GM15510 (cell line): Measurements from ENCODE around the gene AXDND1.

ENCODE experiments used
- POLR2A ChIP-seq: IDR thresholded peaks from 3 replicates; pipeline ENCODE4 v1.6.1; 2011; ENCODE audit warnings: borderline replicate concordance; ENCODE audit not compliant: insufficient read length; ENCODE audit errors: extremely low read depth

The AXDND1 gene

DNA sequence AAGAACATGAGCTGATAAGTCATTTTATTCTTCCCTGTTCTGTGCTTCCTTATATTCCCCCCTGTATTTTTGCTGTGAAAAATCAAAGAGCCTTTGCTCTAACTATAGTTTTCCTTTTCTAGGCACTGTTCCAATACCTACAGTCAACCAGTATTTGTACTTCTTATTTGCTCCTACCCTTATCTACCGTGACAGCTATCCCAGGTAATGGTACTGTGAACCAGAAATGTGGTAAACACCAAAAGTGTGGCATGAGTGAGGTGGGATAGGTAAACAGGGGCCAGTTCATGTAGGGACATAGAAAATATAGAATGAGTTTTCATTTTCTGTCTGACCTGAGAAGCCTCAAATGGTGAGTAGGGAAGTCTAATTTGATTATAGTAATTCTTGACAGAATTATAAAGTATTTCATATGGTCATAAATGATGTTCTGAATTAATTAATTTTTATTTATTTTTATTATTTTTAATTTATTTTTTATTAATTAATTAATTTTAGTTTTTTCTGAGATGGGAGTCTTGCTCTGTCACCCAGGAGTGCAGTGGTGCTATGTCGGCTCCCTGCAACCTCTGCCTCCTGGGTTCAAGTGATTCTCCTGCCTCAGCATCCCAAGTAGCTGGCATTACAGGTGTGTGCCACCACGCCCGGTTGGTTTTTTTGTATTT is 22.9 kb upstream of the AXDND1 start:
- no peak for TF ChIP-seq POLR2A

DNA sequence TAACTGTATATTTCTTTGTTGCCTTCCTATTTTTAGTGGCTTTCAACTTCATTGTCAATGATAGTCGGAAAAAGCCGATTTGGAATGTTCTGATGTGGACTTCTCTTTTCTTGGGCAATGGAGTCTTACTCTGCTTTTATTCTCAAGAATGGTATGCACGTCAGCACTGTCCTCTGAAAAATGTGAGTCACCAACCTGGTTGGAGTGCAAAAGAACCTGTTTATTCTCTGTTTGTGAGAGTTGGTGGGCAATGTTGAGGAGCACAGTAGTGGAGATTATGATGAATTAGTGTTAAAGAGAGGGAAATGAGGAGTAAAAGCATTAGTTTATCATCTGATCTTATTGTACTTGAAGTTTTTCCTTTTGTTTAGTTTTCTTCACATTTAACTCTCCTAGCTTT is 14.5 kb upstream of the AXDND1 start:
- TF ChIP-seq POLR2A: no peak

- TF ChIP-seq POLR2A: no peak
Measured at GRCh38 chr1:179352236-179352635, 13.5 kb upstream of the AXDND1 start.

GRCh38 chr1:179353546-179353945 is 12.2 kb upstream of the AXDND1 start:
- TF ChIP-seq POLR2A: no peak

DNA sequence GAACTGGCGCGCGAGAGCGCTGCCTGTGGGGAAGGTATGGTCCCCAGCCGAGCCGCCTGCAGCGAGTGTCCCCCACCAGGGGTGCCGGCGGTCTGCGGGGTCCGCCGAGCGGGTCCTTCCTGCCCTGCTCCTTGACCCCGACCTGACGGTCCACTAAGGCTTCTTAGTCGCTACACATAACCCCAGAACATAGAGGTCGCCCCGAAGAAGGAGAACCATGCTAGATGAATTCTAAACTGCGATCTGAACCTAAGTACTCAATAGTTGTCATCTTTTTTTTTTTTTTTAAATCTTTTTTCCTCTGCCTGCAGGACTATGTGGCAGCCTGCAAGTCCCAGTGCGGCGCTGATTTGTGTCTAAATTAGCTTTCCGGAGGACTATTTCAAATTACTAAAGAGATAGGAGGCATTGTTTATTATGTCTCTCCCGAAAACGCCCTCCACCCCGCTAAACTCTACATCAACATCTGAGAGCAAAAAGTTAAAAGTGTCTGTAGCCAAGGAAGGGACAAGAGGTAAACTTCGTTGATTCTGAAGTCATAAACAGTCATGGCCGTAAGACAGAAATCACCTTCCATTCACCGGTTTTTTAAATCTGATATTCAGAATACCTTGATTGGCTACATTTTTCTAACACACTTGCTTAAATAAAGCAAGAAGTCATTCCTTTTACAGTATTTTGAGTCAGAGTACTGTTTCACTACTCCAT is 476 bp downstream of the AXDND1 start:
- TF ChIP-seq POLR2A: no peak

GRCh38 chr1:179369751-179370341 is 4.1 kb downstream of the AXDND1 start:
- no peak for TF ChIP-seq POLR2A

DNA sequence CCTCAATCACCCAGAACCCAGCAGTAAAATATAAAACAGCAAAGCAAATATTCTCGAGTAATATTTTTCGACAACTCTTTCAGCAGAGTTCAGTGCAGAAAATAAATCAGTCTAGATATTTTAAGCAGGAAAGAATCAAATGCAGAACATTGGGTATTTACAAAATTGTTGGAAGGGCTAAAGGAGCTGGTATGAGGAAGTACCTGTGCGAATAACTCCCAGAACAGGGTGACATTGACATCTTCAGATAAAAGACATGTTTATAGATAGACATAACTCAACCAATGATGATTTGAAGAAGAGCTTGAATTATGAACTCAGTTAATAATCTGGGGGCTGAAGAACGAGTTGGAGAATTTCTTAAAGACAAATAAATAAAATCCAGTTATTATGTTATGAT is 6.4 kb downstream of the AXDND1 start:
- no peak for TF ChIP-seq POLR2A

DNA sequence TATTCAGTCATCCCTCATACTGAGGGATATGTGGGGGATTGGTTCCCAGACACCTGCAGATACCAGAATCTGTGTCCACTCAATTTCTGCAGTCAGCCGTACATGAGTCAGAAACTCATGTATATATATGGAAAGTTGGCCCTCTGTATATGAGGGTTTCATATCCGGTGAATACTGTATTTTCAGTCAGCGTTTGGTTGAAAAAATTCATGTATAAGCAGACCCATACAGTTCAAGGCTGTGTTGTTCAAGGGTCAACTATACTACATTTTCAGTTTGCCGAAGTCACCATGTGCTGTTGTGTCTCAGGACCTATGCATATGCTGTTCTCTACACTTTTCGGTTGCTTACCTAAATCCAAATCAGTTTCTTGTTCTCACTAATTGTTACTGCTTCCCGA is 10.5 kb downstream of the AXDND1 start:
- TF ChIP-seq POLR2A: no peak

GRCh38 chr1:179380299-179380698 is 14.5 kb downstream of the AXDND1 start:
- no peak for TF ChIP-seq POLR2A

DNA sequence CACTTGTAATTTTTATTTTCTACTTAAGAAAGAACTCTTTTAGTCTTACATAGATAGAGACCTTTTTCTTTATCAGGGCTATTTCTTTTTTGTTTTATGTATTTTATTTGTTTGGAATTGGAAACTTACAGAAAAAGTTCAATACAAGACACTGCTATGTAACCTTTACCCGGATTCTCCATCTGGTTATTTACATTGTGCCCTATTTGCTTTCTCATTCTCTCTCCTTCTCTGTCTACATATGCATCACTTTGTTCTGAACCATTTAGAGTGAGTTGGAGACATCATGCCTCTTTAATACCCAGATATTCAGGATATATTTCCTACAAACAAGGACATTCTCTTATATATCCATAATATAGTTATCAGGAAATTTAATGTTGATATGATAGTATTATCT is 18.3 kb downstream of the AXDND1 start:
- TF ChIP-seq POLR2A: no peak

GRCh38 chr1:179385510-179385909 is 19.7 kb downstream of the AXDND1 start:
- no peak for TF ChIP-seq POLR2A

DNA sequence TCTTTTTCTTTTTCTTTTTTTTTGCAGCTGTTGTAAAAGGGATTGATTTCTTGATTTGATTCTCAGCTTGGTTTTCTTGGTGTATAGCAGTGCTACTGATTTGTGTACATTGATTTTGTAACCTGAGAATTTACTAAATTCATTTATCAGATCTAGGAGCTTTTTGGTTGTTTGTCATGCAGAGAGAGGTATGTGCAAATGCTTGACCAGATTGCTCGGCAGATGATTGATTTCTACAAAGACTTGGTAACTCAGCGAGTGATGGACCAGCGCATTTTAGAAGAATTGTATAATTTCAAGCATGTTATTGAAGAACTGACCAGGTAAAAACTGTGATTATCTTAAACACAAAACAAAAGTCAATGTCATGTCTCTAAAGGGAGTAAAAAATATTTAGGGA is 27.9 kb downstream of the AXDND1 start:
- no peak for TF ChIP-seq POLR2A

DNA sequence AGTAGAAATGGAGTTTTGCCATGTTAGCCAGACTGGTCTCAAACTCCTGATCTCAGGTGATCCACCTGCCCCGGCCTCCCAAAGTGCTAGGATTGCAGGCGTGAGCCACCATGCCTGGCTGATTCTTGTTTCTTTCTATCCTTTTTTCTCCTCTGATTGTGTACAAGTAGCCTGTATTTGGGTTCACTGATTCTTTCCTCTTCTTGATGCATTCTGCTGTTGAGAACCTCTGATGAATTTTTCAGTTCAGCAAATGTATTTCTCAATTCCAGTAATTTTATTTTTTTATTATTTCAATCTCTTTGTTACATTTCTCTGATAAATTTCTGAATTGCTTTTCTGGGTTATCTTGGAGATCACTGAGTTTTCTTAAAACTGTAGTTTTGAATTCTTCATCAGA is 58.8 kb downstream of the AXDND1 start:
- TF ChIP-seq POLR2A: no peak

DNA sequence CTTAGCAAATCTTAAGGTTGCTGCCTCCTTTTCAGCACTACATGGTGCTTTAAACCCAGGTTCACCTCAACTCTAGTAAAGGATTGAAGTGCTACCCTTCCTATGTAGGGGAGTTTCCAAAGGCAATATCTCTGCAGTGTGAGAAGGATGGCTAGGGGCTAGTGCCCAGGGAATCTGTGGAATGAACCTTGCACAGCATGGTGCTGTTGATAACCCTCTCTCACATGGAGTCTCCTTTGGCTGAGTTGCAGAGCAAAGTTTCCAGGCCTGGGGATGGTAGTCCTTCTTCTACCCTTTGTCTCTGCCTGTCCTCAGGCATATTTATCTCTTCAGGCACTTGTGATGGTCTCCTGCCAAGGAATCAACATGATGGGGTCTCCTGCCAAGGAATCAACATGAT is 59.4 kb downstream of the AXDND1 start:
- no peak for TF ChIP-seq POLR2A

GRCh38 chr1:179437171-179437570 is 71.4 kb downstream of the AXDND1 start:
- TF ChIP-seq POLR2A: no peak

DNA sequence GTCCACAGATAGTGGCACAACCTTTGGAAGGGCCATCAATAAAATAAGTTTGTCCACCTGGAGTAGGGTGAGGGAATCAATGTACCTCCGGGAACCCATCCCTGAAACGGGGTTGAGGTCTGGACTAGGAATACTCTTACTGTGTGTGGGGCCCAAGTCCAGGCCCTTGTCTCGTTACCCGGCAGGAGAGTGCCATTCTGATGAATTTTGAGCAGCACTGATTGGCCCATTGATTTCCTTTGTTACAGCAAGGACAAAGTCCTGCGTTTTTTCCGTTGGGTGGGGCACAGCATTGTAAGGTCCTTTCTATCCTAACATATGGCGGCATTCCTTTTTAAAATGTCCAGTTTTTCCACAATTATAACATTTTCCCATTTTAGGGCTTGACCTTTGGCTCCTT is 75.2 kb downstream of the AXDND1 start:
- TF ChIP-seq POLR2A: no peak

DNA sequence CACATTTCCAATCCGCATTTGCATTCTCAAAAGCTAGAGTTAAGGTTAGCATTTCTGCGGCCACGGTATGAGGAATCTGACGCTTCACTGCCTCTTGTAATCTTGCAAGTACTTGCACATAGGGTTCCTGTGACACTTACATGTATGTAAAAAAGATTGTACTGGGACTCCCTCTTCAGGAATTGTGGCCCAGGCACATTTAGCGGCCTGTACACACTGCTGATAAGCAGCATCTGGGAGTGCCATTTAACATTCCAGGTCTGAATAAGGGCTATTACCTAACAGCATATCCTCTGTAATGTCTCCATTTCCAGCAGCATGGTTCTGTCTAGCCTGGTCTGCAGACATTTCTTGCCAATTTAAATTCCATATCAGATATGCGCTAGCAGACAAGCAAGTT is 75.7 kb downstream of the AXDND1 start:
- TF ChIP-seq POLR2A: no peak

DNA sequence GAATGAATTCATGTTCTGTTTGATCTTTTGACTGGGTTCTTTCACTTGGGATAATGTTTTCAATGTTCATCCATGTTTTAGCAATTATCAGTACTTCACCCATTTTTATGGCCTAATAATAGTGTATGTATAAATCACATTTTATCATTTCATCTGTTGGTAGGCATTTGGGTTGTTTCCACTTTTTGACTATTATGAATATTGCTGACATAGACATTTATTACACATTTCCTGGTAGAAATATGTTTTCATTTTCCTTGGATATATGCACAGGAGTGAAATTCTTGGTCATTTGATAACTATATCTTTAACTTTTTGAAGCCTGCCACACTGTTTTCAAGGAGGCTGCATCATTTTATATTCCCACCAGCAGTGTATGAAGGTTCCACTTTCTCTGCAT is 79.8 kb downstream of the AXDND1 start:
- TF ChIP-seq POLR2A: no peak
